ENCODE measurements around the gene KRT1. TPM values are rescaled to one million over a fixed set of nuclear protein-coding genes. Genes with fewer than 3 reads are reported as not detected.

The KRT1 gene
- total RNA-seq, 1 donor from 2014 or later: not detected

DNA sequence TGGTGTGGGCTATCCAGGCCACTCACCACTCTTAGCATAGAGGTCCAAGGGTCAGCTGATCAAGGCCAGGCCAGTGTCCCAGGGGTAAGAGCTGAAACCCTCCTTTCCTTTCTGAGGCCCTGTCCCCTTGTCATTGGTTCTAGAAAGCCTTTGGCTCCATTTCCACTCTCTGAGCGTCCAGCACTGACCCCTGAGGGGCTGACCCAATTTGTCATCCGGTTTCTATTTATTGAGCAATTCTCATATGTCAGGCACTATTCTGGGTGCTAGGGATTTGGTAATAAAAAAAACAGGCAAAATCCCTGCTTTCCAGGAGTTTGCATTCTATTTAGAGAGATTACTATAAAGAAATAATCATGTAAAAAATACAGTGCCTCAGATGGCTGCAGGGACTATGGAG lies 19.8 kb upstream of the KRT1 start:
- H3K36me3 Mint-ChIP-seq (ENCODE audit: low read depth): no peaks in the 10 kb centered on the region
- no peak overlapping the region for H3K27ac Mint-ChIP-seq (ENCODE audit: unreplicated experiment)
- H3K27me3 Mint-ChIP-seq (ENCODE audit: low read depth): peaks cover 78% of the 10 kb centered on the region
- TF ChIP-seq, protein P1, sequence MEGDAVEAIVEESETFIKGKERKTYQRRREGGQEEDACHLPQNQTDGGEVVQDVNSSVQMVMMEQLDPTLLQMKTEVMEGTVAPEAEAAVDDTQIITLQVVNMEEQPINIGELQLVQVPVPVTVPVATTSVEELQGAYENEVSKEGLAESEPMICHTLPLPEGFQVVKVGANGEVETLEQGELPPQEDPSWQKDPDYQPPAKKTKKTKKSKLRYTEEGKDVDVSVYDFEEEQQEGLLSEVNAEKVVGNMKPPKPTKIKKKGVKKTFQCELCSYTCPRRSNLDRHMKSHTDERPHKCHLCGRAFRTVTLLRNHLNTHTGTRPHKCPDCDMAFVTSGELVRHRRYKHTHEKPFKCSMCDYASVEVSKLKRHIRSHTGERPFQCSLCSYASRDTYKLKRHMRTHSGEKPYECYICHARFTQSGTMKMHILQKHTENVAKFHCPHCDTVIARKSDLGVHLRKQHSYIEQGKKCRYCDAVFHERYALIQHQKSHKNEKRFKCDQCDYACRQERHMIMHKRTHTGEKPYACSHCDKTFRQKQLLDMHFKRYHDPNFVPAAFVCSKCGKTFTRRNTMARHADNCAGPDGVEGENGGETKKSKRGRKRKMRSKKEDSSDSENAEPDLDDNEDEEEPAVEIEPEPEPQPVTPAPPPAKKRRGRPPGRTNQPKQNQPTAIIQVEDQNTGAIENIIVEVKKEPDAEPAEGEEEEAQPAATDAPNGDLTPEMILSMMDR (IDR thresholded peaks at IDR 0.05): no peak
- no peak overlapping the region for H3K4me3 Mint-ChIP-seq (ENCODE audit: unreplicated experiment)
- H3K4me1 Mint-ChIP-seq (ENCODE audit: low read depth): no peaks in the 10 kb centered on the region
- no peak for DNase-seq (ENCODE audit: low spot score)
- no peaks in the 10 kb centered on the region for H3K9me3 Mint-ChIP-seq (ENCODE audit: low read depth)

DNA sequence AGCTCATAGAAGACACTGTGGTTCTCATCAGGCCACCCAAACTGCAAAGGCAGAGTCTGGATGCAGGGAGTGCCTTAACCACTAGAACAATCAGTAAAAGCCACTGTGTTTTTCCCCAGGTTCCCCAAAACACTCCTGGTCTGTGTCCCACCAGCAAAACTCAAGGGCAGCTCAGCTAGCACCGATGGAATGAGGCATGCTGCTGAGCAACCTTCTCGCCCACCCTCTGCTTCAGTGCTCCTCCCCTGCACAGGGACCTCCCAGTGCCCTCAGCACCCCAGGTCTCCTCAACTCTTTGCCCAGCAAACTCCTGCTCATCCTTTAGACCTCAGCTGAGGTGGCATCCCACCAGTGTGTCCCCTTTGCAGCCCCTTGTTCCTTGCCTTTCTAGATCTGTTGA lies 19.2 kb upstream of the KRT1 start:
- Mint-ChIP-seq H3K36me3 (ENCODE audit: low read depth) (no peaks in the 10 kb centered on the region), H3K27ac (ENCODE audit: unreplicated experiment) (no peak overlapping the region), H3K4me1 (ENCODE audit: low read depth) (no peaks in the 10 kb centered on the region), H3K27me3 (ENCODE audit: low read depth) (peaks cover 81% of the 10 kb centered on the region), H3K9me3 (ENCODE audit: low read depth) (no peaks in the 10 kb centered on the region), H3K4me3 (ENCODE audit: unreplicated experiment) (no peak overlapping the region)
- DNase-seq (ENCODE audit: low spot score): no peak
- TF ChIP-seq, protein P1 (IDR thresholded peaks at IDR 0.05): no peak

DNA sequence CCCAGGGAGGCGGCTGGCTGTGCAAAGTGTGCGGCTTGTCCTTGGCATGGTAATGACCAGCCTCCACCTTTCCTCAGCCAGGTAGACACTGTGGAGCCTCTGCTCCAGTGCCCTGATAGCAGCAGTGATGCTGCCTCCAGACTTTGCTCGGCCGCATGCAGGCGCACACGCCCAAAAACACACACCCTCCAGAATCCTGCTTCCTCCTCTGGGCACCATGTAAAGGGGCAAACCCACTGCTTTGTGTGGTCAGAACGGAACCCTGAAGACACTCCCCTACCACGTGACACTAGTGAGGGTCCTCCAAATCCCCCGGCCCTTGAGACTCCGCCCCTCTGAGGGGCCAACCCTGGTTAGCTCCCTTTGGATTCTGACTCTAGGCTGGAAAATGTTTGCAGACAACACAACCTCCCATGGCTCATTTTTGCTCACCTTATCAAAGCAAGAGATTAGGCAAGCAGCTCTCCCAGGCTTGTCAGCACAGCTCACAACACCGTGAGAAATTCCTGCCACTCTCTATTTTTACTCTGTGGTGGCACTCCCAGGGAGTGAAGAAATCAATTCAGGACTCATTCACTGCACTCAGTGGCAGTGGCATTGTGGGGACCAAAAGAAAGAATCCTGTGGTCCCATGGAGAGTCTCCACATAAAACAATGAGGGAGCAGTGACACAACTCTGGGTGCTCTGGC lies 18.6 kb upstream of the KRT1 start:
- no peaks in the 10 kb centered on the region for H3K4me1 Mint-ChIP-seq (ENCODE audit: low read depth)
- no peaks in the 10 kb centered on the region for H3K9me3 Mint-ChIP-seq (ENCODE audit: low read depth)
- no peak overlapping the region for H3K4me3 Mint-ChIP-seq (ENCODE audit: unreplicated experiment)
- TF ChIP-seq, protein P1 (IDR thresholded peaks at IDR 0.05): no peak
- H3K27ac Mint-ChIP-seq (ENCODE audit: unreplicated experiment): no peak overlapping the region
- no peaks in the 10 kb centered on the region for H3K36me3 Mint-ChIP-seq (ENCODE audit: low read depth)
- peaks cover 79% of the 10 kb centered on the region for H3K27me3 Mint-ChIP-seq (ENCODE audit: low read depth)
- no peak for DNase-seq (ENCODE audit: low spot score)

DNA sequence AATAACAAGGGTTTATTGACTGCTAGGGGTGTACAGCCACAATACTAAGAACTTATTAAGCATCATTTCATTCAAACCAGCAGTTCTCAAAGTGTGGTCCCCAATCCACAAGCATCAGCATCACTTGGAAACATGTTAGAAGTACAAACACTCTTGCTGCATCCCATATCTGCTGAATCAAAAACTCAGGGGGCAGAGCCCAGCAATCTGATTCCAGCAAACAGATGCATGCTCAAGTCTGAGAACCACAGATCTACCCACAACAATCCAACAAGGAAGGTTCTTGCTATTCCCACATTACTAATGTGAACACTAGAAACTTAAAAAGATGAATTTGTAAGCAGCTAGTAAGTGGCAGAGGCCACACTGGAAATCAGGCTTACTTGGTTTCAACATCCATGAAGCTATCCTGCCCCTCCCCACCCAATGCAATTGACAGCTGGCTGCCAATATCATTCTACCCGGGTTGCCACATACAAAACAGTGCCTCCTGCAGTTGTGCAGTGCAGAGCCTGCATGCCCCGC lies 16.9 kb upstream of the KRT1 start:
- TF ChIP-seq, protein P1 (IDR thresholded peaks at IDR 0.05): no peak
- Mint-ChIP-seq H3K27ac (ENCODE audit: unreplicated experiment) (no peak overlapping the region), H3K9me3 (ENCODE audit: low read depth) (no peaks in the 10 kb centered on the region), H3K4me3 (ENCODE audit: unreplicated experiment) (no peak overlapping the region), H3K36me3 (ENCODE audit: low read depth) (no peaks in the 10 kb centered on the region), H3K4me1 (ENCODE audit: low read depth) (no peaks in the 10 kb centered on the region), H3K27me3 (ENCODE audit: low read depth) (peaks cover 78% of the 10 kb centered on the region)
- DNase-seq (ENCODE audit: low spot score): no peak

DNA sequence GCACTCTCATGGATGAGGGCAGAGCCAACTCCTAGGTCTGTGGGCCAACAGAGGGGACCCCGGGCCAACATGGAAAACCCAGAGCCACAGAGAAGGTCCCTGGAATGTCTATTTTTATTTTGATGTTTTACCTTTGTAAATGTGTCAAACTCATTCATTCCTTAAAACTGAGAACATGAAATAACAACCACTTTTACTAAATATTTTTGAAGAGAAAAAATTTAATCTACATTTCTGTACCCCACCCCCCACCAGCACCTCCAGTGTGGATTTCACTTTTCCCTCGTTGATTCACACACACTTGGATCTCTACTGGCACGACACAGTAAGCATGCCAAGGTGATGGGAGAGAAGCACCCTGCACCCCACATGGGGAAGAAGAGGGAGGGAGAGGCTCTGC lies 16.4 kb upstream of the KRT1 start:
- H3K4me3 Mint-ChIP-seq (ENCODE audit: unreplicated experiment): no peak overlapping the region
- peaks cover 78% of the 10 kb centered on the region for H3K27me3 Mint-ChIP-seq (ENCODE audit: low read depth)
- H3K4me1 Mint-ChIP-seq (ENCODE audit: low read depth): no peaks in the 10 kb centered on the region
- TF ChIP-seq, protein P1 (IDR thresholded peaks at IDR 0.05): no peak
- no peaks in the 10 kb centered on the region for H3K36me3 Mint-ChIP-seq (ENCODE audit: low read depth)
- H3K27ac Mint-ChIP-seq (ENCODE audit: unreplicated experiment): no peak overlapping the region
- DNase-seq (ENCODE audit: low spot score): no peak
- H3K9me3 Mint-ChIP-seq (ENCODE audit: low read depth): no peaks in the 10 kb centered on the region

Measured in chondrocyte (in vitro differentiated cells).